Frontal cortex (tissue), 4 donors: ENCODE data around the gene EFEMP1. TPM values are rescaled to one million over a fixed set of nuclear protein-coding genes. Genes with fewer than 3 reads are reported as not detected.

ENCODE experiments used
- DNase-seq, 2 donors: peaks; one replicate each; pipeline ENCODE4 v3.0.0; 2012; ENCODE audit warnings: low spot score in 2 of 2
- FAIRE-seq: peaks from 2 replicates; lab custom pipeline; 2012; peaks lifted over from hg19 to GRCh38; lab: Jason Lieb, UNC
- total RNA-seq: library from RNA; depleted of rRNA; stranded (reverse); fragments of >200 nt; gene quantifications from one replicate; pipeline ENCODE4 v1.2.3, GENCODE V29; 2014
- donor health status: control.
- donor health status: control.
- donor health status: control.

Gene EFEMP1
- total RNA-seq, 1 donor from 2014 or later: 7.3 TPM

DNA sequence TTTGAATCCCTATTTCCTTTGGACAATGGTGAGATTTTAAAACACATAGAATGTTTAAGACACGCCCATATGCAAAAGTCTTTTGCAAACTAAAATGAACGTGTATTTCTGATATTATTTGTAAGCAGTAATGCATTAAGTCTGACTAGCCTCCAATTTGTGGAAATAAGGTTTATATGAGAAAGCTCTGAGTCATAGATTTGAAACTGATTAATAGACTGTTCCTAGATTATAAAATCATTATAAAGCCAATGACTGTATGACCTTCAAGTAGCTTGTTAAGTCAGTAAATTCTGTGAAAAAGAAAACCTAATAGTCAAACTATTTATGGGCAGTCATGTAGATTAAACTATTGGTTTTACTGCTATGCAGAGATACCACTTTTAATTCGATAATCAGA lies 12.8 kb upstream of the EFEMP1 start:
- no peak for DNase-seq

DNA sequence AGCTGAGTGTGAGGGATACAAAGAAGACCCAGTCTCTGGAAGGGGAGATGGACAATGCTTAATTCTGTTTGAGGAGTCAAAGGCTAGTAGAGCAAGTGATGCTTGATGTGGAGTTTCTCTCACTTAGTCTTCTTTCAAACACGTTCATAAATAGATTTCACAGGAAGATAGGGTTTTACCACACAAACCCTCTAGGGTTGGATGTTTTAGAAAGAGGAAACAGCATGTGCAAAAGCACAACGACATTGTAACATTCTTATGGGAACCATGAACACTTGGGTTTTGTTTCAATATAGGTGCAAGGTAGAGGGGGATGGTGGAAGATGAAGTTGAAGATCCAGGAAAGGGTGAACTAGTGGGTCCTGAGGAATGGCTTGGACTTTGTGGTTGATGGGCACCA lies 10.8 kb upstream of the EFEMP1 start:
- DNase-seq: no peak
- FAIRE-seq: no peak

More for the DNA sequence above, 12.8 kb upstream of the EFEMP1 start:
- FAIRE-seq: no peak

DNA sequence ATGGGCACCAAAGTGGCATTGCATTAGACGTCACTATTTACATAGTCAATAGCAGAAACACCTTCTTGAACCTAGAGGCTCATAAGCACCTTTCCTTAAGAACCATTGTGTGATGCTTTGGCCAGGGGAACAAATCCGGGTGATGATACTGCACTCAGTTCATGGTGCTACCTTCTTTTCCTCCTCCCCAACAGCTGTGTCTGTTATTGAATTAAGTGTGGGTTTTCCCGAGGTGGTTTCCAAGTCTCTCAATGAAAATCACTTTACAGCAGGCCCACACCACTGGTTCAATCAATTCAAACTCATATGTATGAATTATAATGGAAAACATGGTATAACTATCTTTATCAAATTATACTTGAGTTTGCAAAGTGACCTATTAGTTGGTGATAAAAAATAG lies 9.3 kb upstream of the EFEMP1 start:
- no peak for FAIRE-seq

DNA sequence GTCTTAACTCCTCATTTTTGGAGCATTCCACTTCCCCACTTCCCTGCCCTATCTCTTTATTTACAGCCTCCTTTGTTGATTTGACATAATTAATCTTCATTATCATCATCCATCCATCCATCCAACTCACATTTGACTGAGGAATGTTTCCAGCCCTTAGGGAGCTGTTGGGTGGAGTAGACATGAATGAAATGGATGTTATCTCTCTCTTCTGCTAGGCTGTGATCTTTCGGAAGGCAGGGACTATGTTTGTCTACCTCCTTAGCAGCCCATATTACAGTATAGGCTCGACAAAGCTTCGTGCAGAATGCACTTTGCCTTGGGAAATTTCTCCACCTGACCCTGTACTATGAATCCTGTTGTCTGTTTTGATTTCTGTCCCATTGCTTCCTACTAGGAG lies 7.7 kb upstream of the EFEMP1 start:
- no peak for FAIRE-seq
- DNase-seq: no peak

More for the DNA sequence above, 9.3 kb upstream of the EFEMP1 start:
- no peak for DNase-seq

DNA sequence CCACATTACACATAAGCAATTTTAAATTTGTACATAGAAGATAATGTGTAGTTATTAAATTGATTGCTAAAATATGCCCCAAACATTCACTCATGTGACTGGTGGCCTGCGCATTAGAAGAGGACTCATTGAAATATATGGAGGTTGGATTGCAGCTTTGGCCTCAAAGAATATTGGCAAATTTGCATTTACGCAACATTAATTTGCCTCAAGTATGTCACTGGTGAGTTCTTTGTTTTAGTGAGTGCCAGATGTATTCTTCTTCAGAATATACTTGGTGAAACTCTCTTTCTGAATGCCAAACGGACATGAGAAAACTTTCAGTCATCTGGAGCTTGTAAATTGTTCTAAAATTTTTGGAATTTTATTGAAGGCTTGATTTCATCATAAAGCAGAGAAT lies 5.9 kb upstream of the EFEMP1 start:
- FAIRE-seq (no peak), DNase-seq (no peak)

DNA sequence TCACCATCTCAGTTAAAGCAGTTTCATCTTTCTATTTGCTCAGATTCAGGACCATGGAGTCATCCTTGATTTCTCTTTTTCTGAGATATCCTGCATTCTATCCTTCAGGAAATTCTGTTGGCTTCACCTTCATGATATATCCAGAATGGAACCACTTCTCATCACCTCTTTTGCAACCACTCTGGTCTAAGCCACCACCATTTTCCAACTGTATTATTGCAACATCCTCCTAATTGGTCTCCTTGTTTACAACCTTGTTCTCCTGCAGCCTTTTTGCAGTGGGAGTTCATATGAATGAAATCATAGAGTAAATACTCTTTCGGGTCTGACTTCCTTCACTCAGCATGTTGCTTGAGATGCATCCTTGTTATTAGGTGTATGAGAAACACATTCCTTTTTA lies 3.4 kb upstream of the EFEMP1 start:
- FAIRE-seq (no peak), DNase-seq (no peak)

DNA sequence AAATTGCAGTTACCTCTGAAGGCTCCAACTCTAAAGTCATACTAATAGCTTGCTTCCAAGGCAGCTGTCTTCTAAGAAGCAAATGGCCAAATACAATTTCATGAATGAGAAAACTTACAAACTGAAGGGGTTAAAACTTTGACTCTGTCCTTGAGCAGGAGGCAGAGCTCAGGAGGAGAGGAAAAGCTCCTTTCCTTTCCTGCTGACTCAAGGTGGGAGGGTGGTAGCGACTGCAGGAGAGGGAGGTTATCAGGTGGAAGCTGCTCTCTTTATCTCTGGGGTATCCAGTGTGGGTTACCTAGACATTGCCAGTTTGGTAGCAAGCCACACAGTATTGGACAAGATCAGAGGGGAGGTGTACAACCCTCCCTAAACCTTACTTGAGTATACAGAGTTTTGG lies 2.7 kb upstream of the EFEMP1 start:
- DNase-seq: no peak
- no peak for FAIRE-seq

DNA sequence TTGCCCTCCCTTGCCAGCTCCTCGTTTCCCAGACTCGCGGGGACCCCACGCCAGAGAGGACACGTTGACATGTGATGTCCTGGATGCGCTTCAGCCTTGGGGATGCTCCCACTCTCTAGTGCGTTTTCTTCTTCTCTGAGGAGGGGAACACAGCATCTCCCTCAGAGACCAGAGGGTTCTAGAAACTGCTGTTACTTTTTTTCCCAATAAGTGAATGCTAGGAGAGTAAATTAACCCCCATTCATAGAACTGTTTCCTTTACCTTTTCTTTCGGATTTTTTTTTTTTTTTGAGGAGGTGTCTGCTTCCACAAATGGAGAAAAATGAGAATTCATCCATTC lies 370 bp upstream of the EFEMP1 start:
- DNase-seq (no peak), FAIRE-seq (no peak)

DNA sequence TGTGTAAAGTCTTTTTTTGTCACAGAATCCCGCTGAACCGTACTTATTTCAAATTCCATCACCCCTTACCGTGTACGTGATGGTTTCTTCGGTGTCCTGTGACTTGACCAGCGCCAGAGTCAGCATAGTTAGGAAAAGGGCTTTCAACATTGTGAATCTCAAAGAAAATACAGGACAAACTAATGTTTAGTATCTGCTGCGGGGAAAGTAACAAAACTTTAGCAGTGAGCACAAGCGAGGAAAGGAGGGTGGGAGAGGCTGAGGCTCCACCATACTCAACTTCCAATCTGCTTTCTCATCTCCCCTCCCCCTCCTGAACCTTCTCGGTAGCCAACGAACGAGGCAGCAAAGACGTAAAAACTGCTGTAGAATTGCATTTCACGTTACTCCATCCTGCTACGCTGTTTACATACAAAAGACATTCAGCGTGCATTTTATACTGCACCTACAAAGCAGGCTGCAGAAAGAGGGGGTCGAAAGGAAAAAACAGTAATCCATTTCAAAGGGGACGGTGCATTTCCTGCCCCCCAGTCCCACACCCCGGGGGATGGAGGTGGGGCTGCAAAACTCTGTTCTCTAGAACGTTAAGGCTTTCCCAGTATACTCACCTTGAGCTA lies 1.2 kb downstream of the EFEMP1 start:
- DNase-seq: no peak
- no peak for FAIRE-seq

DNA sequence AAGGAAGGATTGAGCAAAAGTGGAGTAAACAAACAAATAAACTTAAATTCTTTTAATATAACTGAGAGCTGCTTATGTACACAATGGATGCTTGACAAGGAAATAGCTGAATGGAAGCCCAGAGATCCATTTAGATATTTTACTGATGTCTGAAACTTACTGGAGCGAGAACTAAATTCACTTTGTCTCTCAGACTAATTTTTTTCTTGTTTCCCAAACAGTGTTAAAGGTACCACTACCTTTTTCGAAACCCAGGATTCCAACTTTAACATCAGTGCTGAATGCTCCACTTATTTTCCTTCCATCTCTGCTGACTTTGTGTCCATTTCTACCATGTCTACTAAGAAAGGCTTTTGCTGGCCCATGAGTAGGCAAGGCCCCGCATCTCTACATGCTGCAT lies 4.0 kb downstream of the EFEMP1 start:
- DNase-seq: no peak
- no peak for FAIRE-seq

DNA sequence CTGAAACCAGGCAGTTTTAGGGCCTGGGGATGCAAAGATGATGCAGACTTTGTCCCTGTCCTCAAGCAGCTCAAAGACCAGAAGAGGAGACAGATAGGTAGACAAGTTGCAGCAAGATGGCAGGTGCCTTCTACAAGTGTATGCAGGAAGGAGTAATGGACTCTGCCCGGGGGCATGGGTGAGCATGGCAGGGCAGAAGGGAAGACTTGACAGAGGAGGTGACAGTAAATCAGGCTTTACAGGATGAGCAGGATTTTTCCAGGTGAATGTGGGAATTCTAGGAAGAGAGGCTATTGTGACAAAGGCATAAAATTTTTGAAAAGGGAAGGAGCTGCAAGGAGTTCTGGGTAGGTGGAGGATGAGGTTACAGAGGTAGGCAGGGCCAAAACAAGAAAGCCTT lies 4.7 kb downstream of the EFEMP1 start:
- DNase-seq (no peak), FAIRE-seq (no peak)

DNA sequence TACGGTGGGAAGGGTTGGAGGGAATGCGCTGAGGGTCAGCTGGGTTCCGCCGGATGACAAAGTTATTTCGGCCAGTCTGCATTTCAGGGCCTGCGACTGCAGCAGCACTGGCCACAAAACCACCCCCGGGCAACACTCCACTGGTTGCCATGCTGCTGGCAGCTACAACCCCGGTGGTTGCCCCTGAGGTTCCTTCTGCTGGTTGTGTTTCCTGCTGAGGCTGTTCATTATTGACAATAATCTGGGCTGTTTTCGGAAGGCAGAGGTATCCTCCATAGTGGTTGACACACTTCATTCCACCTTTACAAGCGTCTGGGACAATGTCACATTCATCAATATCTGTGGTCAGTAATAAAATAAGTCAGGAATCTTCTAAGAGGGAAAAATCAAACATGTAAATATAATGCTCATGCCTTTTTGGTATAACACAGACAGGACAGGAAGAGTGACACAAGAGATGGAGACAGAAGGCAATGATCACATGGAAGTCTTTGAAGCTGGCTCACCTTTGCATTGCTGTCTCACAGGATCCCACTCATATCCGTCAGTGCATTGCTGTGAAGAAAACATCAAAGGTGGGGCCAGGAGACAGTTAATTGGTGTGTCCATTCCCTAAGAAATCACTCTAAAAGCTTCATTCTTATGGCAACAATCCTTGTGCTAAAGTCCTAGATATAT lies 5.7 kb downstream of the EFEMP1 start:
- FAIRE-seq (no peak), DNase-seq (no peak)

DNA sequence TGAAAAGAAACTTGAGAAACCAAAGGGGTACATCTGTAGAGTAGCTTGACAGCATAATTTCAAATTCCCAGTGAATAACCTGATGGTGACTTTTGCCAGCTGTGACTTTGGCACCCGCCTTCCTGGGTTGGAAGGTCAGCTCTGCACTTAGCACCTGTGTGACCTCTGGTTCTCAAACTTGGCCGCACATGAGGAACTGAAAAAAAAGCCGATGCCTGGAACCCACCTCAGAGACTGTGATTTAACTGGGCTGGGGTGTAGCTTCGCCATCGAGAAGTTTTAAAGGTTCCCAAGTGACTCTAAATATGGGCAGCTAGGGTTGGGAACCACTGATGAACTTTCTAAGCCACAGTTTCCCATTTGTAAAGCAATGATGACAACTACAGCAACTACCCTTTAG lies 6.5 kb downstream of the EFEMP1 start:
- FAIRE-seq (no peak), DNase-seq (no peak)

DNA sequence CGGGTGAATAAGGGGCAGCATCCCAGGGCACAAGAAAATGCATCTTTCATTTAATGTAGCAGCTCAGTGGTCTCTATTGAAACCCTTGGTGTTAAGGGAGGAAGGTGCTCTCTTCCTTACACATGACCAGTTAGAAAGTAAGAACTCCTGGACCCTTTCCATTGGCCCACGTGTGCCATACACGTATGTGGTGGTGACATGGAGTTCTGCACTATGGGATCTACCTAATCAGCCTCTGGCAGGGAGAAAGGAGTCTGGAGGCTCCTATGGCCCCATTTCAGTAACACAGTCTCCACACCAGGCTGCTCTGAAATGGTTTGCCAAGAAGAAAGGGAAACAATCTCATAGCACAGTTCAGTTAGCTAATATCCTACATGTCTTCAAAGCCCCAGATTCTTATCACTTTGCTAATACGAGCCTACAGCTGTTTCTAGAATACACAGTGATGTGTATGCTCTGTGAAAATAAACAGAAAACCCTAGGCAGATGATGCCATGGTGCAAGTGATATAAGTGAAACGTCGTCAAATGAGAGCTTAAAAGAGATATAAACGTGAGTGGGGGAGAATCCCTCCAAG lies 7.0 kb downstream of the EFEMP1 start:
- no peak for DNase-seq
- FAIRE-seq: no peak

DNA sequence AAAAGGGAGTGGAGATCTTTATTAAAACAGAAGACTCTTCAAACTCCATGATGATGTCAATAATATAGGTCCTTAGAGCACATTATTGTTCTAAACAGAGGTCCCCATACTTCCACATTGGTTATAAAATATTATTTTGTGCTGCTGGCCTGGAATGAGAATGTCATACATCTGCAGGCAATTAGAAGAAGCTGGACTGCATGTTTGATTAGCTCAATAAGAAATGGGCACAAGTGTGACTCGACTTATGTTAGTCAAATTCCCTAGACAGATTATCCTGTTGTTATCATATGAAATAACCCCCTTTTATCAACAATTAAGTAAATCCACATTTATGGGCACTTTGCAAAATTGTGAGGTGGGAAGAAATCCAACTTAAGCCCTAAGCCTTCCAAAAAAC lies 8.8 kb downstream of the EFEMP1 start:
- DNase-seq: no peak
- no peak for FAIRE-seq

DNA sequence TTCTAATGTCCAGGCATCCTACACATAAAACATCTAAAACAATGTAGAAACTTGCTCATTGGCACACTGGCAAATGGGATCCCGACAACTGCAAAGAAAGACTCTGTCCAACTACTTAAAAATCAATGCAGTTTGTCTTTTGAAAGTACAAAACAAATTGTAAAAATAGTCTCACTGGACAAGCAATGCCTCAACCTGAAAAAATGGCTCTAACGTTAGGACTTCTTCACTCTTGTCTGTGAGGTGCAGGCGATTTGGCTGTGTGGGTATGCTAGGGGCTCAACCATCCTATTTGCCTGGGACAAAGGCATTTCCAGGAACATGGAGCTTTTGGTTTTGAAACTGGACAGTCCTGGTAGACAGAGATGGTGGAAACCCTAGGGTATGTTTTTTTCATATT lies 10.7 kb downstream of the EFEMP1 start:
- DNase-seq: no peak
- no peak for FAIRE-seq

DNA sequence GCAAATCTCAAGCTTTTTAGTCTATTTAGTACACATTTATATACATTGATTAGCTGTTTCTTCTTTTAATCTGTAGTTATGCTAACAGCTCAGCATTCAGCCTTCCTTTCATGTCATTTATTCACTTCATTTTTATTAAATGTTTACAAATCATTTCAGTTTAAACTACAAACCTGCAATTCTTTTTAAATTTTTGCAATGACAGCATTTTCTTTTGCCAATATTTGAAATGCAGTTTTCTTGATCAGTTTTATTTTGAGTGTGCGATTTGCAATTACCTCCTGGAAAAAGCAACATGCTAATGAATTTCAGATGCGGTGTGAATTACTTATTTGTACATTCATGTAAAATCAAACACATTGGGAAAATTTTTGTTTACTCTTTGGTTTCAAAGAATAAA lies 13.5 kb downstream of the EFEMP1 start:
- DNase-seq (no peak), FAIRE-seq (no peak)

DNA sequence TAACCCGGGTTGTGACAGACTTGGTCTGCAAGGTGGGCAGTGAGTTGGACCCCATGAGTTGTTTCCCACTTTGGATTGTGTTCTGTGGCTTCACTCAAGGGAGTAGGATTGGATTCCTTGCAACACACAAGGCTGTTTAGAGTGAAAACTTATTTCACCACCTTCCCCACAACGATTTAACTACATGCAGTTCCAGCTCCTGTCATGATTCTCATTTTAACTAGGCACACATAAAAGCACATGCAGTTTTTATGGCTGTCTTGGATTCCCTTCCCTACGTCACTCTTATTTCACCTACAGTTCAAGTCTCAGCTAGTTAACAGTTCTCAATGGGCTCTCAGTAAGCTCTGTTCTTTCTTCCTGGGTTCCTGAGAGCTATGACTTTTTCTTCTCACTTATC lies 15.9 kb downstream of the EFEMP1 start:
- FAIRE-seq (no peak), DNase-seq (no peak)

DNA sequence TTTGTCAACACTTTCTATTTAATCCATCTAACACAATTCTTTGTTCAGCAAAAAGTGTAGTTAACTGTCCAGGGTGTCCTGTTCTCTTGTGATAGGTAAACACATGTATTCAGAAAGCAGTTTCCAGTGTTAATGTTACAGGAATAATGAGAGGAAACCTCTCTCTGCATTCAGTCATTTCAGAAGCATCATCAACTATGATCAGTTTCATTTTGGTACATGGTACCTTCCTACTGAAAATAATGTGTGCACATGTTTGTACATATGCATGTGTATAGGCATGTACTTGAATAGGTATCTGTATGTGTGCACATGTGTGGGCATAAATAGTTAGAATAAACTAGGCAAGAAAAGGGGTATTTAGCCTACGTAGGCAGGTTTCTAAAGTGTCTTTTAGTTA lies 16.6 kb downstream of the EFEMP1 start:
- no peak for FAIRE-seq
- DNase-seq: no peak

DNA sequence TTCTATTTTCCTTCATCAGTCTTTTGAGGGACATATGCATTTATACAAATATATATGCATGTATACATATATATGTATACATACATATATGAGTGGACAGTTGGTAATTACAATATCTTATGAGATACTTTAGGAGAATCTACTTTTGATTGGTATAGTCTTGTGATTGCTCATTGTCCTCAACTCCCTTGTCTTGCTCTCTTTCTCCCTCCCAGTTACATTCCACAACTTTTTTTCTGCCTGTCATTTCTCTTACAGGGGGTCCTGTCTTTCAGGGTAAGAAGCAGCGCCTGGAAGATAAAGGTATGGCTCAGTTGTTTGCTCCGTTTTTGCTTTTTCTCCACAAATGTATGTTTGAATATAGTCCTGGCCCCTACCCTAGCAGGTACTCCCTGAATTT lies 19.9 kb downstream of the EFEMP1 start:
- FAIRE-seq (no peak), DNase-seq (no peak)

DNA sequence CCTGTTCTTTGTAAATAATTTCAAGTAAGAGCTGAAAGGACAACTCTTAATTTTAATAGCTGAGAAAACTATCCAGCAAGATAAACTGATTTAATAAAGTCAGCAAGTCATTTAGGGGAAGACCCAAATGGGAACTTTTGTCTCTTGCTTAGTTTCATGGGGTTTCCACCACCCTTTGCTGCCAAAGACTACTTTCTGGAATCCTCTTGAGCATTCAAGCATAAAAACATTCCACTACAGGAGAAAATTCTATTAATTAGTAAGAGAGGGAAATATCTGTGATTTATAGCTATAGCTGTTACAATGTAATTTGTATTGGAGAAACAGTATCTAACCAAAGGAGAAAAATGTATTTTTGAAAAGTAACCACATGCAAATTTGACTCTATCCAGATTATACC lies 20.6 kb downstream of the EFEMP1 start:
- FAIRE-seq: no peak
- no peak for DNase-seq

DNA sequence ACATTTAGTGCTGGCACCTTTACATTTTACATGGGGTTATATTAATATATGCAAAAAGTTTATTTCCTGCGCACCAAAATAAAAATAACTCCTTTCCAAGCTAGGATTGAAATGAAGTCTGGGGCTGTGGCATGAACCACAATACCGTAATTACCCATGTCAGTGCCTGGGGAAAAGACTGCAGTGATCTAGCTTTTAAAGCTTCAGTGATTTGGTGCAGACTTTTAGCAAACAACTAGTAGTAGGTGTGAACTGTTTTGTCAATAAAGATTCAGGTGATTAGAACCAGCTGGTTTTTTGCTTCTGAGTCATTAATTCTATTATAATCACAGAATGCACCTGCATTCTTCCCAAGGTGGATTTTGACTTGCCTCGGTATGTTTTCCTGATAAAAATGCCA lies 21.2 kb downstream of the EFEMP1 start:
- DNase-seq (no peak), FAIRE-seq (no peak)
